Ishikawa (cell line): ENCODE measurements around the gene WWOX.

Source experiments
- CREB1 ChIP-seq: IDR thresholded peaks from 2 replicates; pipeline ENCODE4 v1.6.1; 2012; ENCODE audit warnings: low read depth
- EP300 ChIP-seq: IDR thresholded peaks from 2 replicates; pipeline ENCODE4 v1.6.1; 2012; ENCODE audit warnings: borderline replicate concordance
- RAD21 ChIP-seq: IDR thresholded peaks from 2 replicates; pipeline ENCODE4 v1.6.1; 2012; ENCODE audit warnings: low read depth
- REST ChIP-seq: IDR thresholded peaks from 2 replicates; pipeline ENCODE4 v1.6.1; 2012; ENCODE audit warnings: low read depth, mild to moderate bottlenecking
- TAF1 ChIP-seq: IDR thresholded peaks from 2 replicates; pipeline ENCODE4 v1.6.1; 2012; ENCODE audit warnings: low read depth, mild to moderate bottlenecking

GRCh38 chr16:78571434-78571833, 472.0 kb downstream of the WWOX start:
- TF ChIP-seq EP300 (no peak), RAD21 (no peak), TAF1 (no peak), REST (no peak), CREB1 (no peak)
